HEK293 (cell line): ENCODE measurements around the gene EXOSC5.

Experiments
- ZBTB20 ChIP-seq: fragments of 450-650 bp; formaldehyde crosslinking; IDR thresholded peaks from 2 replicates; pipeline ENCODE4 v1.5.1; 2016; ENCODE audit warnings: missing biosample characterization, missing genetic modification characterization
- ZNF792 ChIP-seq: fragments of 450-650 bp; formaldehyde crosslinking; IDR thresholded peaks from 2 replicates; pipeline ENCODE4 v1.5.1; 2016; ENCODE audit warnings: missing biosample characterization, missing genetic modification characterization
- ZNF843 ChIP-seq: fragments of 450-650 bp; formaldehyde crosslinking; IDR thresholded peaks from 2 replicates; pipeline ENCODE4 v1.5.1; 2016; ENCODE audit warnings: missing biosample characterization, missing genetic modification characterization
- TF ChIP-seq, protein P1 (sequence below): fragments of 450-650 bp; formaldehyde crosslinking; IDR thresholded peaks from 2 replicates; pipeline ENCODE4 v1.5.1; 2016; ENCODE audit warnings: missing biosample characterization, missing genetic modification characterization

DNA sequence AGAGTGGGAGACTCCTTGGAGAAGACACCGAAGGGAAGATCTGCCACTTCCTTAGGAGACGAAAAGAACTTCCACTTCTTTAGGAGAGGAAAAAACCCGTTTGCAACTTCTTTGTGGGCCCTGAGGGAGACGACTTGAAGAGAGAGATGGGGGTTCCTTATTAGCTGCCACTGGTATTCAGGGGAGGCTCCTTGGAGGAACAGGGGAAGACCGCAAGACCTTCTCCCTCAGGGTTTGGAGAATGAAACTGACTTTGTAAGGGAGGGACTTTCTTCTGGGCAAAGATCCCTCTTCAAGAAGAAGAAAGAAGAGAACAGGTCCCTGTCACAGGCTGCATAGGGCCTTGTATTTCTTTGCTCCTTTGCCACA lies 875 bp upstream of the EXOSC5 start:
- TF ChIP-seq ZNF843 (tag by site-specific recombination) (no peak), ZNF792 (tag by site-specific recombination) (no peak), ZBTB20 (tag by site-specific recombination) (no peak)
- TF ChIP-seq, protein P1, sequence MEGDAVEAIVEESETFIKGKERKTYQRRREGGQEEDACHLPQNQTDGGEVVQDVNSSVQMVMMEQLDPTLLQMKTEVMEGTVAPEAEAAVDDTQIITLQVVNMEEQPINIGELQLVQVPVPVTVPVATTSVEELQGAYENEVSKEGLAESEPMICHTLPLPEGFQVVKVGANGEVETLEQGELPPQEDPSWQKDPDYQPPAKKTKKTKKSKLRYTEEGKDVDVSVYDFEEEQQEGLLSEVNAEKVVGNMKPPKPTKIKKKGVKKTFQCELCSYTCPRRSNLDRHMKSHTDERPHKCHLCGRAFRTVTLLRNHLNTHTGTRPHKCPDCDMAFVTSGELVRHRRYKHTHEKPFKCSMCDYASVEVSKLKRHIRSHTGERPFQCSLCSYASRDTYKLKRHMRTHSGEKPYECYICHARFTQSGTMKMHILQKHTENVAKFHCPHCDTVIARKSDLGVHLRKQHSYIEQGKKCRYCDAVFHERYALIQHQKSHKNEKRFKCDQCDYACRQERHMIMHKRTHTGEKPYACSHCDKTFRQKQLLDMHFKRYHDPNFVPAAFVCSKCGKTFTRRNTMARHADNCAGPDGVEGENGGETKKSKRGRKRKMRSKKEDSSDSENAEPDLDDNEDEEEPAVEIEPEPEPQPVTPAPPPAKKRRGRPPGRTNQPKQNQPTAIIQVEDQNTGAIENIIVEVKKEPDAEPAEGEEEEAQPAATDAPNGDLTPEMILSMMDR (tag by site-specific recombination): no peak
